Endothelial cell of umbilical vein (primary cell): Measurements from ENCODE around the gene TCERG1L. TPM values are rescaled to one million over a fixed set of nuclear protein-coding genes. Genes with fewer than 3 reads are reported as not detected.

Experiments used
- BruUV-seq: library from RNA; stranded (reverse); fragments of 400-500 nt; replicated peaks from 2 replicates; lab custom pipeline; 2021; lab: Mats Ljungman, UMichigan
- CTCF ChIA-PET: fragments of 300-600, 350-600 bp; sonication (Branson Sonifier 250); formaldehyde crosslinking; loops from one replicate; lab custom pipeline; 2021; ENCODE audit warnings: antibody characterized with exemption, inconsistent platforms; lab: Charles Lee
- POLR2A ChIA-PET: fragments of 300-600, 350-600 bp; sonication (Branson Sonifier 250); formaldehyde crosslinking; loops from one replicate; lab custom pipeline; 2021; ENCODE audit warnings: antibody characterized with exemption, inconsistent platforms; lab: Charles Lee
- DNase-seq: peaks from one replicate; pipeline ENCODE4 v3.0.0-alpha.2; 2011; ENCODE audit warnings: low read depth, low spot score
- FAIRE-seq: peaks from 2 replicates; lab custom pipeline; 2011; peaks lifted over from hg19 to GRCh38; lab: Jason Lieb, UNC
- H2AFZ ChIP-seq: 2 replicates; pipeline ENCODE4 v1.6.0; 2012; ENCODE audit warnings: low read depth, low read length, control low read depth, inconsistent platforms
- H3K27ac ChIP-seq: 2 replicates; pipeline ENCODE4 v1.5.1; 2011; ENCODE audit warnings: low read depth, mild to moderate bottlenecking, control low read depth, low read length, moderate library complexity; ENCODE audit not compliant: insufficient read depth
- H3K27me3 ChIP-seq, 2 experiments: 2 replicates each; pipeline versions ENCODE4 v1.6.0 to v1.6.1; 2011; ENCODE audit warnings: low read length in 2 of 2, mixed read lengths in 1 of 2; ENCODE audit not compliant: control insufficient read depth in 2 of 2, insufficient read depth in 2 of 2
- H3K36me3 ChIP-seq, 2 experiments: 2 replicates in 1 of 2; 3 replicates in 1 of 2; pipeline ENCODE4 v1.5.1; 2011; ENCODE audit warnings: low read length in 2 of 2, mild to moderate bottlenecking in 1 of 2, moderate library complexity in 1 of 2; ENCODE audit not compliant: control insufficient read depth in 2 of 2, insufficient read depth in 2 of 2; ENCODE audit errors: extremely low read depth in 1 of 2
- H3K4me1 ChIP-seq: 3 replicates; pipeline ENCODE4 v1.5.1; 2011; ENCODE audit warnings: mild to moderate bottlenecking, low read length; ENCODE audit not compliant: control insufficient read depth, insufficient read depth; ENCODE audit errors: extremely low read depth
- H3K4me2 ChIP-seq: 2 replicates; pipeline ENCODE4 v1.6.1; 2011; ENCODE audit warnings: low read length, control low read depth, mixed read lengths; ENCODE audit not compliant: insufficient read depth
- H3K4me3 ChIP-seq, 3 experiments: fragments of 200-600 bp in 1 of 3; sonication (generic), shearing (Covaris generic) in 1 of 3; replicated peaks in 1 of 3; 2 replicates each; pipeline ENCODE4 v1.5.1; 2011 to 2016; ENCODE audit warnings: control low read depth in 3 of 3, low read length in 3 of 3, mild to moderate bottlenecking in 2 of 3, inconsistent platforms in 1 of 3, low read depth in 1 of 3, moderate library complexity in 1 of 3; ENCODE audit not compliant: insufficient read depth in 1 of 3
- H3K79me2 ChIP-seq: 2 replicates; pipeline ENCODE4 v1.6.0; 2012; ENCODE audit warnings: low read length, inconsistent platforms; ENCODE audit not compliant: control insufficient read depth, insufficient read depth
- H3K9ac ChIP-seq: replicated peaks from 2 replicates; pipeline ENCODE3; 2011; ENCODE audit warnings: low read length, control low read depth; ENCODE audit not compliant: insufficient read depth; ENCODE audit errors: extremely low read depth
- H3K9me1 ChIP-seq: replicated peaks from 3 replicates; pipeline ENCODE4 v1.6.0; 2011; ENCODE audit warnings: mild to moderate bottlenecking, low read length; ENCODE audit not compliant: control insufficient read depth, insufficient read depth; ENCODE audit errors: extremely low read depth
- H3K9me3 ChIP-seq: replicated peaks from 2 replicates; pipeline ENCODE4 v1.5.1; 2012; ENCODE audit warnings: low read length, inconsistent platforms; ENCODE audit not compliant: control insufficient read depth, insufficient read depth
- H4K20me1 ChIP-seq: replicated peaks from 2 replicates; pipeline ENCODE3; 2011; ENCODE audit warnings: mild to moderate bottlenecking, low read length; ENCODE audit not compliant: control insufficient read depth, insufficient read depth; ENCODE audit errors: extremely low read depth
- EZH2 ChIP-seq: IDR thresholded peaks from 2 replicates; pipeline ENCODE4 v1.6.1; 2012; ENCODE audit warnings: borderline replicate concordance, low read depth, mild to moderate bottlenecking, moderate library complexity, low read length, inconsistent platforms; ENCODE audit not compliant: severe bottlenecking
- FOS ChIP-seq: IDR thresholded peaks from 2 replicates; pipeline ENCODE4 v1.6.1; 2011; ENCODE audit warnings: mild to moderate bottlenecking, low read length, moderate library complexity, borderline replicate concordance; ENCODE audit not compliant: insufficient read depth
- GATA2 ChIP-seq: IDR thresholded peaks from 2 replicates; pipeline ENCODE4 v1.7.0; 2011; ENCODE audit warnings: low read depth, mild to moderate bottlenecking, moderate library complexity, mixed read lengths, low read length; ENCODE audit not compliant: insufficient read length, insufficient read depth
- JUN ChIP-seq: IDR thresholded peaks from 2 replicates; pipeline ENCODE4 v1.6.1; 2011; ENCODE audit warnings: borderline replicate concordance, low read depth; ENCODE audit not compliant: insufficient read length, insufficient read depth
- MYC ChIP-seq: IDR thresholded peaks from one replicate; pipeline ENCODE4 v1.6.1; 2011; ENCODE audit warnings: mild to moderate bottlenecking, low read depth, low read length
- POLR2A ChIP-seq: IDR thresholded peaks from 2 replicates; pipeline ENCODE4 v1.6.1; 2012; ENCODE audit warnings: low read depth, mild to moderate bottlenecking, control low read depth, low read length
- POLR2AphosphoS5 ChIP-seq: IDR thresholded peaks from 2 replicates; pipeline ENCODE4 v1.6.1; 2012; ENCODE audit warnings: low read depth, mild to moderate bottlenecking, control low read depth, low read length, moderate library complexity; ENCODE audit not compliant: insufficient read depth
- dilution Hi-C: fragments of 300-500 bp; cut with MboI; formaldehyde crosslinking; loops from one replicate; pipeline ENCODE4 v1.15.0; 2019; ENCODE audit warnings: low sequenced_read_pairs; ENCODE audit not compliant: extremely low pct_ligation_motif_present
- intact Hi-C: fragments of 100-400 bp; cut with micrococcal nuclease; formaldehyde crosslinking; loops from one replicate; pipeline ENCODE4 v1.10.0; 2022
- polyA plus RNA-seq, 4 experiments: library from polyadenylated mRNA; depleted of rRNA in 3 of 4; stranded (reverse) in 3 of 4; unstranded in 1 of 4; fragments of >200 nt; gene quantifications; 2 replicates each; pipeline versions ENCODE4 v1.2.1 to v1.2.3, GENCODE V29; 2011 to 2012; ENCODE audit warnings: missing spikeins in 1 of 4
- total RNA-seq: library from RNA; stranded (reverse); gene quantifications from 2 replicates; pipeline ENCODE4 v1.2.3, GENCODE V29; 2021
- TF ChIP-seq, protein P1 (sequence below): IDR thresholded peaks from 2 replicates; pipeline ENCODE4 v1.6.1; 2011; ENCODE audit not compliant: insufficient read depth, insufficient read length
- TF ChIP-seq, protein P2 (sequence below), 2 donors: IDR thresholded peaks; 1 replicate in 1 of 2; 2 replicates in 1 of 2; pipeline ENCODE4 v1.5.1; 2011; ENCODE audit warnings: low read length in 2 of 2, mild to moderate bottlenecking in 2 of 2, moderate library complexity in 2 of 2, control low read depth in 1 of 2, inconsistent platforms in 1 of 2, low read depth in 1 of 2; ENCODE audit not compliant: insufficient read depth in 1 of 2; ENCODE audit errors: extremely low read depth in 1 of 2

TCERG1L gene
- total and polyA plus RNA-seq, 2 donors (not counting 3 experiments of a cell fraction or from before 2014, with no cell fraction given) = not detected

DNA sequence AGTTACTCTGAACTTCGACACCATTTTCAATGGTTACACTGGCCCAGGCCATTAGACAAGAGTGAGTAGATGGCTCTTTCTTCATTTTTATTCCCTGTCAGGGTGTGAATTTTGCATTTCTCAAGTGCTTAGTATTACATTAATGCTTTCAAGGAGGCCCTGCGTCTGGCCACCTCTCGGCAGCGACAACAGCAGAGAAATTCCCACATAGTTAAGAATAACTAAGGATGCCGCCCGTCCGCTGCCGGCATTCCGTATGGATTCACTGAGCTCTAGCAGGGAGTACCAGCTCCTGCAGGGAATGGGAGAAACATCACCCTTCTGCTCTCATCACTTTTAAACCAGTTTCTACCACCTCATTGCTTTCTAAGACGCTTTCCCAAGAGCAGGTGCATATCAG lies 153.6 kb downstream of the TCERG1L start:
- H3K9me1 ChIP-seq = no peaks in the 10 kb centered on the region
- H2AFZ ChIP-seq = no peak overlapping the region
- ChIA-PET CTCF (no interaction called here), POLR2A (no interaction called here)
- TF ChIP-seq JUN (no peak), GATA2 (no peak), POLR2A (no peak), MYC (no peak), FOS (no peak), POLR2AphosphoS5 (no peak), EZH2 (no peak)
- TF ChIP-seq, protein P1, sequence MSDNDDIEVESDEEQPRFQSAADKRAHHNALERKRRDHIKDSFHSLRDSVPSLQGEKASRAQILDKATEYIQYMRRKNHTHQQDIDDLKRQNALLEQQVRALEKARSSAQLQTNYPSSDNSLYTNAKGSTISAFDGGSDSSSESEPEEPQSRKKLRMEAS = no peak
- TF ChIP-seq, protein P2, sequence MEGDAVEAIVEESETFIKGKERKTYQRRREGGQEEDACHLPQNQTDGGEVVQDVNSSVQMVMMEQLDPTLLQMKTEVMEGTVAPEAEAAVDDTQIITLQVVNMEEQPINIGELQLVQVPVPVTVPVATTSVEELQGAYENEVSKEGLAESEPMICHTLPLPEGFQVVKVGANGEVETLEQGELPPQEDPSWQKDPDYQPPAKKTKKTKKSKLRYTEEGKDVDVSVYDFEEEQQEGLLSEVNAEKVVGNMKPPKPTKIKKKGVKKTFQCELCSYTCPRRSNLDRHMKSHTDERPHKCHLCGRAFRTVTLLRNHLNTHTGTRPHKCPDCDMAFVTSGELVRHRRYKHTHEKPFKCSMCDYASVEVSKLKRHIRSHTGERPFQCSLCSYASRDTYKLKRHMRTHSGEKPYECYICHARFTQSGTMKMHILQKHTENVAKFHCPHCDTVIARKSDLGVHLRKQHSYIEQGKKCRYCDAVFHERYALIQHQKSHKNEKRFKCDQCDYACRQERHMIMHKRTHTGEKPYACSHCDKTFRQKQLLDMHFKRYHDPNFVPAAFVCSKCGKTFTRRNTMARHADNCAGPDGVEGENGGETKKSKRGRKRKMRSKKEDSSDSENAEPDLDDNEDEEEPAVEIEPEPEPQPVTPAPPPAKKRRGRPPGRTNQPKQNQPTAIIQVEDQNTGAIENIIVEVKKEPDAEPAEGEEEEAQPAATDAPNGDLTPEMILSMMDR (IDR thresholded peaks at IDR 0.05; ENCODE audit: extremely low read depth in 1 of 2, insufficient read depth in 1 of 2, low read depth in 1 of 2, low read length in 2 of 2) = no peak
- DNase-seq (no peak), FAIRE-seq (no peak)
- H3K4me1 ChIP-seq = no peaks in the 10 kb centered on the region
- no peak overlapping the region for H3K27ac ChIP-seq
- no peak overlapping the region for H3K9ac ChIP-seq
- no peak overlapping the region for H3K4me2 ChIP-seq
- dilution Hi-C loops (no loop called here), intact Hi-C loops (no loop called here)
- H3K36me3 ChIP-seq = no peaks in the 10 kb centered on the region
- no peaks in the 10 kb centered on the region for H3K79me2 ChIP-seq
- no peaks in the 10 kb centered on the region for H4K20me1 ChIP-seq
- peaks cover 10% of the 10 kb centered on the region for H3K9me3 ChIP-seq
- no peak overlapping the region for H3K4me3 ChIP-seq
- H3K27me3 ChIP-seq = no peaks in the 10 kb centered on the region
- BruUV-seq = no TSS peak
